GM18511 (cell line): ENCODE data around the gene PIGM.
"Not testable (repeated sequence)": the region's sequence is repeated elsewhere in the genome, so short reads cannot be mapped to it uniquely, and the experiment has no call there.

Experiments used
- ATAC-seq: cut with Tn5 transposase; IDR thresholded peaks from one replicate; pipeline ENCODE4 v1.9.1; 2021; ENCODE audit warnings: mild to moderate bottlenecking, moderate library complexity; ENCODE audit not compliant: unreplicated experiment

The PIGM gene

DNA sequence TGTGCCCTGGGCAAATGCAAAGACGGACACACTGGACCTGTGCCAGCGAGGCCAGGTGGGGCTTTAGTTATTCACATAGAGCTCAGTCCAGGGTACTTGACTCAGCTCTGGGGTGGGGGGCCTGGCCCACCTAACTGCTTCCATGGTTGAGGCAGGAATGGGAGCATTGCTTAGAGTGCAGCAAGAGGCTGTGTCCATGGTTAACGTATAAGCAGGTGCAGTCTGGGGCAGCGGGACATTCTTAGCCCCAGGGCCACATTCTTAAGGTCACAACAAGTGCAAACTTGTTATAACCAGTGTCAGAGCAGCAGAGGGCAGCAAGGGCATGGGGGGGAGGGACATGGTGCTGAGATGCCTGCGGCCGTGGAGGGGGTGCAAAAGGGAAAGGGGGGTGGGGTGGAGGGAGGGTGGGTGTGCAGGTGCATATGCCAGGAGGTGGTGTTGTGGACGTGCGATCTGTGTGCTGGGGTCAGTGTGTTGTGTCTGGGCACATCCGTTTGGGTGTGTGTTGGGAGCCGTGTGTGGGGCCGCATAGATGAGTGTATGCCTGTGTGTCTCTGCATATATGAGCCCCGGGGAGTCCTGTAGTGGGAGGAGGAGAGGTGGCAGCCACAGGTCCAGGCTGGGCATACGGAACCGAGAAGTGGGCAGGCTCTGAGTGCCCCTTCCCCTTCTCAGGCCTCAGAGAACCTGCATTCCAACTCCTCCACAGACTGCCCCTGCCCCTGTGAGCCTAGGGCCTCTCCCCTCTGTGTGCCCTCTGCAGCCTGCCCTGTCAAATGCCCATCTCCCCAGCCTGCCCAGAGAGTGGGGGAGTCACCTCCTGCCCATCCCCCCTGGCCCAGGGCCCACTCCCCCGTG lies 29.8 kb upstream of the PIGM start:
- no peak for ATAC-seq

DNA sequence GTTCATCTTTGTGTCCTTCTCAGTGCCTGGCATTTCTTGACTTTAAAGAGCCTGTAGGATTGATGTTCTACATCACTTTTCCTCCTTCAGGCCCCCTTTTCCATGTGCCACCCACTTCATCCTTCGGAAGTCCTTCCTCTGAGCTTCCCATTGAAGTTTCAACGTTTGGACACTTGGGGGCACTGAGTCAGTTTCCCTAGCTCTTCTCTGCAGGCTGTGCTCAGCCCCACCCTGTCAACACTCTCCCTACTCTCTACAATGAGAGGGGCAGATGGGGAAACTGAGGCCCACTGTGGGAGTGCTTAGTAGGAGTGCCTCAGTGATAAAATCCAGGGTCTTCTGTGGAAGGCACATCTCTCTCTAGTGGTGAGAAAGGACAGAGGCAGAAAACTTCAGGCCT lies 26.3 kb upstream of the PIGM start:
- ATAC-seq, result no peak

DNA sequence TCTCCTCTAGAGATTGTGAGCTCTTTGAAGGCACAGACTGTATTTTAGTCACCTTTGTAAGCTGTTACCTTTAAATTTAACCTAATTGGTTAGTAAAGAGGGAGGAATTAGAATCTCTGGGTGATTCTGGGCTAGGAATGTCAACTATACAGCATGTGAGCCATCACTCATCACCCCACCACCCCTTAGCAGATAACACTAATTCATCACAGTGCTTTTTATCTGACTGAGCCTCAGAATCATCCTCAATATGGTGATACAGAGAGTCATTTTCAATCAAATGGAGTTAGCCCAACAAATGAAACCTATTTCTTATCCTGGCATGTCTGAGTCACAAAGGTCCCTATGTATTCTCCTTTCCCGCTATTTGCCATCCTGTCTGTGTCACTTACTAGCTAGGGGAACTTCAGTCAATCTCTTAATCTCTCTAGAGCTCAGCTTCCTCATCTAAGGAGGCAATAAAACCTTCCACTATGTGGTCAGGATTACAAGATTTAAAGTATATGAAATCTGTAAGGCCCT lies 24.9 kb upstream of the PIGM start:
- no peak for ATAC-seq

DNA sequence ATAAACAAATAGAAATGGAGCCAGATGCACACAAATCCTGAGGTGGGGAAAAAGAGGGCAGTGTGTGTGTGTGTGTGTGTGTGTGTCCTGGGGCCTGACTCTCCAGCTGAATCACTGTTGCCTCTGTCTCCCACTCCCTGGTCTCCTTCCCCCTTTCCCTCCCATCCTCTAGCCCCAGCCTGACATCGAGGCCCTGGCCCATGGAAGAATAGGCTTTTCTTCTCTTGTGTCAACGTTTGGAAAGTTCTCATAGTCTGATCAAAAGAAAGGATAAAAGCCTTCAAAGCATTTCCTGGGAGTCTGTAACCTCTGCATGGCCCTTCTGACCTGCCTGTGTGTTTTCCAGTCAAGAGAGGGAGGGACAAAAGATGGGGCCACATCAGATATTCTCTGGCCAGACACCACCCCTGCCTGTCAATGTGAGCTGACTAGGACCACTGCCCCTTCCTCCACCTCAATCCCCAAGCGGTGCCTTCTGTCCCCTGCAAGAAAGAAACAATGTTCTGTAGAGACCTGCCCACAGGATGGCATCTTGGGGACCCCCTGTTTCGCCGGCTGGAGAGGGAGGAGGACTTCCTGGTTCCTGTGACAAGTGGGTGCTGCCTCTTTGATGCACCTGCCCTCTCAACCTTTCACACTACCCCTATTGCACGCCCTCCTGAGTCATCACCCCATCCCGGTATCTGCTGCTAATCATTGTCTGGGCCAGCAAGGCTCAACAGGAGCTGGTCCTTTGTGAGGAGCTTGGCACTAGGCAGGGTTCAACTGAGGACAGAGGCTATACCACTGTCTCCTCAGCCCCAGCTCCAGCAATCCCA lies 22.0 kb upstream of the PIGM start:
- no peak for ATAC-seq

DNA sequence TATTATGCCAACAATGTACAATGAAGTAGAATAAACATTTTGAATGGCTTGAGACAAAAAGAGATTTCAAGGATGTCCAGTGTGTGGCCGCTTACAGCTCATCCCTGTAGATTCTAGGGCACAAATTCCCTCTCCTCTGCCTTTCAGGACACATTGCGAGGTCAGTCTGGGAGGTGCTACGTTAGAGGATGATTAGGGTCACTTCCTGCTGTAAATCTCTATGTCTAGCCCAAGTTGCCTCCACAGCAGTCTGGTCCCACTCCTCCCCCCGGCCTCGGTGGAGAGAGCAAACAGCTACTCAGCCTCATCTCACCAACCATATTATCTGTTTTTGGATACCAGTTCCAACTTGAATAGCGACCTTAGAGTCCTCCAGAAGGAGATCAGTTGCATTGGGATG lies 21.1 kb upstream of the PIGM start:
- ATAC-seq, result no peak

DNA sequence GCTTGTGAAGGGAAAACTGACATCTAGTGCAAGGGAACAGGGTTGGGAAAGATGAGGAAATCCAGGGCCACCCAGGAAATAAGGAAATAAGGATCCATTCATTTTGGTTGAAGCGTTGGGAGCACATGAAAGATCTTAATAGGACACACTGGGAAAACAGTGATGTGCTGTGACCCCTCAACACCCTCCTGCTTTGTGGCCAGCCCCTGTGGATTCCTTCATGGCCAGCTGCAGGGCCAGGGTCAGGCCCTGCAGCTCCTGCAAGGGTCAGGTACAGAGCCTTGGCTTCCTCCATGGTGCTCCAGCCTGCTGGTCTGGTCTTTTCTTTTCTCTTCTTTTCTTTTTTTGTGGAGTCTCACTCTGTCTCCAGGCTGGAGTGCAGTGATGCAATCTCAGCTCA lies 18.8 kb upstream of the PIGM start:
- no peak for ATAC-seq

DNA sequence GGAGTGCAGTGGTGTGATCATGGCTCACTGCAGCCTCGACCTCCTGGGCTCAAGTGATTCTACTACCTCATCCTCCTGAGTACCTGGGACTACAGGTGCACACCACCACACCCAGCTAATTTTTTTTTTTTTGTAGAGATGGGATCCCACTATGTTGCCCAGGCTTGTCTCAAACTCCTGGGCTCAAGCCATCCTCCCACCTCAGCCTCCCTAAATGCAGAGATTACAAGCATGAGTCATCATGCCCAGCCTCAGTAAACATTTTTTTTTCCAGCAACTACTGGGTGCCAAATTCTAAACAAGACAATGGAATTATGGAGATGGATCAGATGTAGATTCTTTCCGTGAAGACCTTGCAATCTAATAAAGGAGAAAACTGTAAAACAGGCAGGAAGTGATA lies 18.4 kb upstream of the PIGM start:
- ATAC-seq, result not testable (repeated sequence)

DNA sequence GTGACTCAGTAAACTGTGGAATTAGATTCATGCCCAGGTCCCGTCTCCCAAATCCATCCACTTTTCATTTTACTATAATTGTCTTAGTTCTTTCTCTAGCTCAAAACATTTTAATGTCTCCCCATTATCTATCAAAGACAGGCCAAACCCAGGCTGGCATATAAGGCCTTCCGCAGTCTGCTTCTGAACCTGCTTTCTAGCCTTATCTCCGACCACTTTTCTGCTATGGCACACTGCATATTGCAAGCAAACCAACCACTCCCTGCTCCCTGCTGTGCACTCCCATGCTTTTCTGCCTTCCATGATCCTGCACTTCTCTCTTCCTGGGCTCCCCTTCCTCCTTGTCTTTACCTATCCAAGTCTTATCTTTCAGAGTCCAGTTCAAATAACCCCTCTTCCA lies 17.3 kb upstream of the PIGM start:
- ATAC-seq, result no peak

DNA sequence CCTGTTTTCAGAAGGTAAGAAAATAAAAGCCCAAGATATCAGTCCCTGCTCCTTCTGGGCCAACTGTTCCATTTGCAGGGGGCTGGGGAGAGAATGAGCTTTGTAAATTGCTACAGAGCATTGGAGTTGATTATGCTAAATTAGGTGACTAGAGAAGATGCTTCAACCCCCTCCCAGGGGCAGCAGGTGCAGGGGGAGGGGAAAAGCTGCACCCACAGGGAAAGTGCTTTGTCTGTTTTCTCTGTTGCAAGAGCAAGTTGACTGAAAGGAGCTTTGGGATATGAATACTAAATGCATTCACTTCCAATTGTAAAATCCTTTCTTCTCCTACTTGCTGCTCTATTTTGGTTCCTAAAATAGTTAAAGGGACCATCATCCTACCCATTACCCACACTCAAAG lies 16.5 kb upstream of the PIGM start:
- ATAC-seq, result no peak

DNA sequence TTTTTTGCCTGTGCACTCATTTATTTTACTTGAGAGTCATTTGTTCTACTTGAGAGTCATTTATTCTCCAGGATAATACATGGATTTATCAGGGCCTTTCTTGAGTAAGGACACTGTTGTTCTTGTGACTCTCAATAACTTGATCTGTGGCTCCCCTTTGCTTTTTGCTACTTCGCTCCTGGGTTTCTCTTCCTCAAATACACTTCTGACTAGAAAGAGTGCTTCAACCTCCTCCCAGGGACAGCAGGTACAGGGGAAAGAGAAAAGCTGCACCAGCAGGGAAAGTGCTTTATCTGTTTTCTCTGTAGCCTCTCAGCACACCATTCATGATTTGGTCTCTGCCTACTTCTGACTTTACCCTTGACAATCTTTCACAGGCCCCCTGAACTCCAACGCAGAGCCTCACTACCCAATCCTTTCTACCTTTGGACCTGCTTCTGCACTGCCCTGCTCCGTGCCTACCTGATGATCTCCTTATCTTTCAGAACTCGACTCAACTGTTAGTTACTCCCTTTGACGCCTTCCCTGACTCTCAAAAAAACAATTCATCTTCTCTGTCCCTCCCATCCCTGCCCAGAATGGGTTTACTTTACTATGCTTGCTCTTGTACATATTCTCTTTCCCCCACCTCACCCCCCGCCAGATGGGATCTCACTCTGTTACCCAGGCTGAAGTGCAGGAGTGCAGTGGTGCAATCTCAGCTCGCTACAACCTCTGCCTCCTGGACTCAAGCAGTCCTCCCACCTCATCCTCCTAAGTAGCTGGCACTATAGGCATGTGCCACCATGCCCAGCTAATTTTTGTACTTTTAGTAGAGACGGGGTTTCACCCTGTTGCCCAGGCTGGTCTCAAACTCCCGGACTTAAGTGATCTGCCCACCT lies 15.6 kb upstream of the PIGM start:
- peak; percentile 51 for ATAC-seq

DNA sequence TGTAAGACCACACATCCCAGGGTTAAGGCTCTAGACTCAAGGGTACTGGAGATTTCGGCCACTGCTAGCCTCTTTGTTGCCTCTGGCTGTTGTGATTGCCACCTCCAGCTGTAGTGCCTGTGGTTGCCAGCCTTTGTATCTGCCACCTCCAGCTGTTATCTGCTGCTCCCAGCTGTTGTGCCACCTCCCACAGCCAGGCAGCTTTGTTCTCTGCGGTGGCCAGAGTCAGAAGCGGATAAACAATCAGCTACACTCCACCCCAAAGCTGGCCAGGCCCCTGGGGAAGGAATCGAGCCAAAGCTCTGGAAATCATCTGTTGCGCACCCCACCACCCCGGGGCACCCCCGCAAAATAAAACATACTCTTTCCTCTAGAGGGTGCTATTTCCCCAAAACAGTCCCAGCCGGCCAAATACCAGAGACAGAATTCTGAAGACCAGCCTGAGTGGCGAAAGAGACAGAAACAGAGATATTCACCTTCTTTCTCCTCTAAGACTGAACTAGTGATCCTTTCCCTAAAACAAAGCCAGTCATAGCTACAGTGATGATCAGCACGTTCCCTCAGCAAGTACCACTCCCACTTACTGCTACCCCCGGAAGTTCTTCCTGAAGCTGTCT lies 14.8 kb upstream of the PIGM start:
- ATAC-seq, result peak; percentile 84

DNA sequence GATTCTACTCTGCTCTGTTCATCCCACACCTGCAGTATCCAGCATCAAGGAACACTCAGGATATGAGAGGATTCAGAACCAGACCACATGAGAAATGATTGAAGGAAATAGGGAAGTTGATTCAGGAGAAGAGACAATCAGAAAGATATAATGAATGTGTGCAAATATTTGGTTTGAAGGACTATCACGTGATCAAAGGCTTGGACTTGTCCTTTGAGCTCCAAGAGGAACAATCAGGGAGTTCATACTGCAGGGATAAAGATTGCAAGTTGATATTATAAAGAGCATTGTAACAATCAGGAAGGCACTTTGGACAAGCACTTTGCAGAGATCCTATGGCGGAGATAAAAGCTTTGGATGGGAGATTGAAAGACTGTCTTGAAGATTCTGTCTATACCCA lies 13.9 kb upstream of the PIGM start:
- ATAC-seq, result no peak

DNA sequence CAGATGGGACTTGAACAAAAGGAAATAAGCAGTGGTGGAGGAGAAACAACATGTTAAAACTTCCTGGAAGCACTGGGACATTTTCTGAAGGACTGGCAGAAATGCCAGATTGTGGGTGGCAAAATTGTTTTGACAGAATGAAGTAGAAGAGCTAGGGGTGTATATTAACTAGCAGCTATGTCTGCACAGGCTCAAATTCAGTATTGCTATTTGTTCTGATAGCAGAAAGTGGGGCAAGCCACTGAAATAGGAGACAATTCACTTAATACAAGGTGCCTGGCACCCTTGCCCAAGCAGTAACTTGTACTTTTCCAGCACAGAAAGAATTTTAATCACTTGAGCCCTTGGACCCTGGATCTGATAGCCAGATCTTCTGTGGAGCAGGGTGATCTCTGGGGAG lies 11.8 kb upstream of the PIGM start:
- no peak for ATAC-seq

DNA sequence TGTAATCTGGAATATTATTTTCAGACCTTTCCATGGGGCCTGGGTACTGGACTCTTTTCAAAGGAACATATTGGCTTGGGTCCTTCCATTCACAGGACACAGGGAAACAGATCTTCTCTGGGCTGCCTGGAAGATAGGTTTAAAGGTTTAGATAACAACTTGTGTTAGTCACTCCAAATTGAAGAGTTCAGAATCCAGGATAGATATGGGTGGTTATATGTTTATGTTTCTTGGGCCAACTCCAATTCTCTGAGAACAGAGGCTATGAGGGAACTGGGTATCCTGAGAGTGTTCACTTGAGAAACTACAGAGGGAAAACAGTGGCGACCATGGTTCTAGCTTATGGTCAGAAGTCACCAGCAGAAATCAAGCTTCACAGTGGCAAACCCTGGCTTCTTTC lies 8.7 kb upstream of the PIGM start:
- no peak for ATAC-seq

DNA sequence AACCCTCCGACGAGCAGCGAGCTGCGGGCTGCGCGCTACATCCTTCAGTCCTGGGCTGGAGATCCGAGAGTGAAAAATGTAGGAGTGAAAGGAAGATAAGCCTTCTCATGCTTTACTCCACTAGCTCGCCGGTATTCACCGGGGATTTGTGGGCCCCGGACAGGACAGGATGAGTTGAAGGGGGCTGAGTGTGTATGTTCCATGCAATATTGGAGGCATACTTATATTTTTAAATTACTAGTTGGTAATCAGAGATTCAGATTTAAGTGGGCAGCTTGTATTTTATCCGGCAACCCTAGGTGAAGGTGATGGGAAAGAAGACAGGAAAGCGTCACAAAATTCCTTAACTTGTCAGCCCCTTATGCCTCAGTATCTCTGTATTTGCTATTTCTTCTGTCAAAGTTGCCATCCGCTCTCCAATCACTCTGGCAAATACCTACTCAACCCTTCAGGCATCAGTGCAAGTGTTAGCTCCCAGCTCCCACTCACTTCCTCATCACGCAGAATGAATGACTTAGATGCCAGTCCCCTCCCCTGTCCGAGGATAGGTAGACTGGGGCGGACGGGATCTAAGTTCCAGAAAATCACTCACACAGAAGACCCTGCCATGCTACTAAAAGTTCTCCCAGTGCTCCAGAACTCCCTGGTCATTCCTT lies 503 bp upstream of the PIGM start:
- ATAC-seq, result no peak

DNA sequence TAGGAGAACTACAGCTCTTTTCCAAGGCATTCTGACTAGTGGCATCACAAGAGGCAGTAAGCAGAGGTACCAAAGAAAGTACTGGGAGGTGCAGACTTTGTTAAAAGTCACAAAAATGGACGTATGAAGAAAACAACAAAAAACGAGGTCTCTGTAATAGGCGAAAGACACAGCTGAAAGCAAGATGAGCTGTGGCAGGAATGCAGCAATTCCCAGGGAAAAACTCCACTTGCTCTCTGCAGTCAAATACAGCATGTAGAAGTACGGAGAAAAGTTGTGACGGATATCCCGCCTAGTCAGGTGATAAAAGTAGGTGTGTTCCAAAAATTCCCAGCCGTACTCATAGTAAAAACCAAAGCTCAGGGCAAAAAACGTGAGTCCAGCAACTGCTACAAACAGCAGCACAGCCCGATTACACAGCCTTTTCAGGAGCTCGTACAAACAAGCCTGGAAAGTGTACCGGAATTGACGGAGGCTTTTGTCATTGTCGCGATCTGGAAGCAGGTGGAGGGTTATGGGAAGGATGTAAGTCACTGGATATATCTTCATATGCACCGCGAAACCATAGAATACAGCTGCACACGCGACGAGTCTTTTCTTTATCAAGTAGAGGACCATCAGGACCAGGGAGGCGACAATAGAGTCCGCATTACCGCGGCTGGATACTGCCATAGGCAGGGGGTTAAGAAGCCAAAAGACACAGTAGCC lies 979 bp downstream of the PIGM start:
- no peak for ATAC-seq

DNA sequence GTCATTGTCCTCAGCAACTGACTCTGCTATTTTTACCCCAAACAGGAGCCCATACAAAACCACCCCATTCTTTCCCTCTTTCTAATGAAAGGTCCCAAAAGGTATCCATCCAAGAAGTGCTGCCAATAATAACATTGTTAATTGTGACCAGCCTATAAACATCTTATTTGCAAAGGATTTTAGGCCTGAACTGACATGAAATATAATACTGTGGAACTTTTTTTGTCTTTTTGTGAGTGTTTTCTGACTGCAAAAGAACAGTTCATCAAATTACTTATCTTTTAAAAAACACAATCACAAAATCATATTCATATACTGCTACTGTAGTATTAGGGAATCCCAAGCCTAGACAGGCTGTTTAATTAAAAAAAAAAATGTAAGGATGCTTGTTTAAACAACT lies 3.4 kb downstream of the PIGM start:
- no peak for ATAC-seq

DNA sequence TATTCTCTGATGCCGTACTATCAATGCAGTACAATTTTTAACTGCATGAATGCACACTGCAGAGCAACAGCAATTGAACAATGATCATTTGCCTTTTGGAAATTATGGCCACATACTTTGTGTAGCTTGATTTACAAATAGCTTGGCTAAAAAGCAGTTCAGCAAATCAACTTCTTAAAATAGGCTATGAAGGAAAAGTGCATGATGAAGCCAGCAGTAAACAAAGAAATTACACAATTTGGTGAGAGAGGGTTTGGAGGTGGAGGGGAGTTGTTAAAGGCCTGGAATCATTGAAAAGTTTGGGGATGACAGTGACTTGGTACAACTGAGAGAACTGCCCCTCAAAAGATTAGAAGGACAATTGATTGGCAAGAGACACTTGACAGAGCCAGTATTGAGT lies 6.5 kb downstream of the PIGM start:
- no peak for ATAC-seq

DNA sequence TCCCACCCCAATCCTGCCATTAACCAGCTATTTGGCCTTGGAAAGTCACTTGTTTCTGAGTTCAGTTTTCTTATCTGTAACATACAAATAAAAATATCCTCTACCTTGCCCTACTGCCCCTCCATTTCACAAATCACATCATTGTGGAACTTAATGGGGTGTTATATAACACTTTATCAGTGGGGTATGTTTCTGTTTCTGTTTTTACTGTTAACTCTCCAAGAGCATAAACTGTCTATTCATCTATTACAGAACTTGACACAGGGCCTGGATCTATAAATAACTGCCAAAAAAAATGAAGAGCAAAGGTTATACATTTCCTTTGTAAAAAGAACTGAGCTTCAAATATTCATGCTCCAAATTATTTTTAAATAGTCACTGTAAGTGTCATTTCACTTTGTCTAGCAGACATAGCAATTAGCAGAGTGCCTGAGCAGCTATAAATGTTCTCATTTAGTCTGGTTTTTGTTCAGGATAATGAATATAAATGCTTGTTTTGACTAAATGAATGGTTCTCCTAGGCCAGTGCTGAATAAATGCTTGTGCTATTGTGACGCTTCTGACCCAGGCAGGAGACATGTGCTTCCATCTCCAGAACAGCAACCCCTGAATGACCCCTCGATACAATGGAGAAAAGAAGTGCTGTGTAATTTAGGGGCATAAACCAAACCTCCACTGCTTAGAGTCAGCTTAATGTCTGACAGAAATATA lies 7.4 kb downstream of the PIGM start:
- ATAC-seq, result no peak
